ENCODE measurements around the gene CNP. TPM values are rescaled to one million over a fixed set of nuclear protein-coding genes. Genes with fewer than 3 reads are reported as not detected.

The CNP gene
- total RNA-seq, 1 experiment from 2014 or later, result 78.5 TPM

- H3T11ph ChIP-seq (ENCODE audit: low read length), result no peak overlapping the region
- no peak overlapping the region for H2AFZ ChIP-seq (ENCODE audit: low read length)
- no peak overlapping the region for H4K5ac ChIP-seq (ENCODE audit: insufficient read length, low read depth, low read length)
- TF ChIP-seq CTCF (conservative IDR thresholded peaks at IDR 0.05), result no peak
- no peaks in the 10 kb centered on the region for H3K9me3 ChIP-seq (ENCODE audit: control insufficient read depth, low read depth, low read length)
- H3K27ac ChIP-seq (ENCODE audit: insufficient read length, low read depth, low read length), result no peak overlapping the region
- H3K4ac ChIP-seq (ENCODE audit: low read depth, low read length), result no peak overlapping the region
- no peak overlapping the region for H3K18ac ChIP-seq (ENCODE audit: insufficient read length, low read depth, low read length)
- no peaks in the 10 kb centered on the region for H3K9me3 Mint-ChIP-seq
- no peak overlapping the region for H2BK20ac ChIP-seq (ENCODE audit: low read depth, low read length, poor library complexity, severe bottlenecking)
- H3K27ac Mint-ChIP-seq, result peak overlapping the region in 2 of 3 experiments; percentile 9 to 49; a peak in 3 of 7 replicates
- no peak overlapping the region for H3K9ac ChIP-seq (ENCODE audit: extremely low read depth, insufficient read length, low read length)
- no peak overlapping the region for H2BK5ac ChIP-seq (ENCODE audit: insufficient read length, low read length)
- H4K91ac ChIP-seq (ENCODE audit: insufficient read length, low read depth, low read length), result no peak overlapping the region
- no peak overlapping the region for H4K8ac ChIP-seq (replicated peaks; ENCODE audit: insufficient read length, low read depth, low read length)
- no peak overlapping the region for H3K56ac ChIP-seq (ENCODE audit: insufficient read length, low read depth, low read length)
- H2AK5ac ChIP-seq (ENCODE audit: insufficient read length, low read length), result no peak overlapping the region
- no peak overlapping the region for H2BK120ac ChIP-seq (ENCODE audit: low read depth, low read length, poor library complexity, severe bottlenecking)
- no peaks in the 10 kb centered on the region for H3K79me1 ChIP-seq (ENCODE audit: insufficient read depth, low read depth, low read length, poor library complexity, severe bottlenecking)
- H3K79me2 ChIP-seq (ENCODE audit: insufficient read depth, low read length), result no peaks in the 10 kb centered on the region
- H4K20me1 ChIP-seq (ENCODE audit: control insufficient read depth, insufficient read depth, insufficient read length), result no peaks in the 10 kb centered on the region
- H3K14ac ChIP-seq (ENCODE audit: insufficient read depth, low read length), result no peak overlapping the region
- no peak overlapping the region for H3K4me3 Mint-ChIP-seq
- no peak overlapping the region for H3K4me2 ChIP-seq (ENCODE audit: insufficient read depth, insufficient read length, low read length)
- no peaks in the 10 kb centered on the region for H3K27me3 Mint-ChIP-seq (ENCODE audit: low read depth)
- no peak overlapping the region for H2BK15ac ChIP-seq (ENCODE audit: low read depth, low read length)
- no CpG with 5 or more reads among the region's 2 CpGs for WGBS (ENCODE audit: extremely low coverage, insufficient read length, low lambda C conversion rate)
- no peaks in the 10 kb centered on the region for H3K27me3 ChIP-seq (ENCODE audit: insufficient read depth, low read length)
- DNase-seq, result no peak
- H3K23ac ChIP-seq (ENCODE audit: insufficient read length, low read depth, low read length), result no peak overlapping the region
- H3K4me1 Mint-ChIP-seq, result no peaks in the 10 kb centered on the region
- H3K4me1 ChIP-seq (ENCODE audit: insufficient read depth, low read length), result no peaks in the 10 kb centered on the region
- no peaks in the 10 kb centered on the region for H3K23me2 ChIP-seq (ENCODE audit: insufficient read length, low read depth, low read length, poor library complexity, severe bottlenecking)
- no peak overlapping the region for H2BK12ac ChIP-seq (ENCODE audit: insufficient read length, low read depth, low read length)
- H3K36me3 Mint-ChIP-seq (ENCODE audit: insufficient read depth in 1 of 3, low read depth in 3 of 3), result peaks cover 51 to 88% (median 86%) of the 10 kb centered on the region in 3 experiments
Observed at GRCh38 chr17:41996855-41997164, 30.2 kb downstream of the CNP start.
